ENCODE results near the gene EXOC3L4.

- TF ChIP-seq CTCF (IDR thresholded peaks at IDR 0.05) (no peak), EP300 (IDR thresholded peaks at IDR 0.05) (no peak), POLR2A (IDR thresholded peaks at IDR 0.05) (no peak), POLR2AphosphoS5 (IDR thresholded peaks at IDR 0.05) (peak in 2 of 3 donors; percentile 49 to 73)
Observed at GRCh38 chr14:103122947-103123633, 28.6 kb downstream of the EXOC3L4 start, which contains the start of gene TNFAIP2.
